ENCODE data around the gene TSC2. TPM values are rescaled to one million over a fixed set of nuclear protein-coding genes. Genes with fewer than 3 reads are reported as not detected.

The TSC2 gene
- total RNA-seq, 2 donors from 2014 or later, result 75.3 to 143 TPM

- peaks cover 13% of the 10 kb centered on the region for H3K36me3 ChIP-seq
- intact Hi-C loops (cut with DNase I), result no loop called here
- no peak for DNase-seq
- H3K9me3 ChIP-seq, result no peaks in the 10 kb centered on the region
- H3K4me3 ChIP-seq, result no peak overlapping the region
- H3K9ac ChIP-seq (ENCODE audit: low read depth in 2 of 2, low read length in 2 of 2), result no peak overlapping the region
- H3K27me3 ChIP-seq, result no peaks in the 10 kb centered on the region
- peaks cover 9% of the 10 kb centered on the region for H3K4me1 ChIP-seq
- TF ChIP-seq, protein P1, sequence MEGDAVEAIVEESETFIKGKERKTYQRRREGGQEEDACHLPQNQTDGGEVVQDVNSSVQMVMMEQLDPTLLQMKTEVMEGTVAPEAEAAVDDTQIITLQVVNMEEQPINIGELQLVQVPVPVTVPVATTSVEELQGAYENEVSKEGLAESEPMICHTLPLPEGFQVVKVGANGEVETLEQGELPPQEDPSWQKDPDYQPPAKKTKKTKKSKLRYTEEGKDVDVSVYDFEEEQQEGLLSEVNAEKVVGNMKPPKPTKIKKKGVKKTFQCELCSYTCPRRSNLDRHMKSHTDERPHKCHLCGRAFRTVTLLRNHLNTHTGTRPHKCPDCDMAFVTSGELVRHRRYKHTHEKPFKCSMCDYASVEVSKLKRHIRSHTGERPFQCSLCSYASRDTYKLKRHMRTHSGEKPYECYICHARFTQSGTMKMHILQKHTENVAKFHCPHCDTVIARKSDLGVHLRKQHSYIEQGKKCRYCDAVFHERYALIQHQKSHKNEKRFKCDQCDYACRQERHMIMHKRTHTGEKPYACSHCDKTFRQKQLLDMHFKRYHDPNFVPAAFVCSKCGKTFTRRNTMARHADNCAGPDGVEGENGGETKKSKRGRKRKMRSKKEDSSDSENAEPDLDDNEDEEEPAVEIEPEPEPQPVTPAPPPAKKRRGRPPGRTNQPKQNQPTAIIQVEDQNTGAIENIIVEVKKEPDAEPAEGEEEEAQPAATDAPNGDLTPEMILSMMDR (IDR thresholded peaks at IDR 0.05), result no peak
- no peak overlapping the region for H3K27ac ChIP-seq
Observed at GRCh38 chr16:2058872-2059271, 11.1 kb downstream of the TSC2 start.

DNA sequence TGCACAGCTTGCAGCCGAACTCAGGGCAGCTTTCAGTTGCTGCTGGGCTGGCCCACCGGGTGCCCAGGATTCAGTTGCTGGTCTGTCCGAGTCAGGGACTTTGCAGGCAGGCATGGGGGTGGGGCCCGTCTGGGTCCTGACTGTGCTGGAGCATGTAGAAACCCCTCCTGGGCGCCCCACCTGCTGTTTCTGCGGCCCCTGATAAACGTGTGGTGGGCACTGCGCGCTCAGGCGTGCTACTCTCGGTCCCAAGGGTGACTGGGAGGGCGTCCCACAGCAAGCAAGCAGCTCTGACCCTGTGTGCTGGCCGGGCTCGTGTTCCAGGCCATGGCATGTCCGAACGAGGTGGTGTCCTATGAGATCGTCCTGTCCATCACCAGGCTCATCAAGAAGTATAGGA lies 12.6 kb downstream of the TSC2 start:
- Histone ChIP-seq H3K36me3 (peaks cover 7% of the 10 kb centered on the region), H3K27ac (no peak overlapping the region)
- intact Hi-C loops (cut with DNase I), result no loop called here

GRCh38 chr16:2061023-2061422 lies 13.2 kb downstream of the TSC2 start:
- Histone ChIP-seq H3K27ac (no peak overlapping the region), H3K4me3 (no peak overlapping the region), H3K9ac (ENCODE audit: low read depth in 2 of 2, low read length in 2 of 2) (no peak overlapping the region), H3K27me3 (no peaks in the 10 kb centered on the region), H3K36me3 (peaks cover 10% of the 10 kb centered on the region), H3K4me1 (no peaks in the 10 kb centered on the region), H3K9me3 (no peaks in the 10 kb centered on the region)
- TF ChIP-seq, protein P1 (IDR thresholded peaks at IDR 0.05), result no peak
- DNase-seq, result no peak
- intact Hi-C loops (cut with DNase I), result no loop called here

More for the DNA sequence above, 12.6 kb downstream of the TSC2 start:
- Histone ChIP-seq H3K27me3 (no peaks in the 10 kb centered on the region), H3K4me1 (peaks cover under 1% of the 10 kb centered on the region), H3K9me3 (no peaks in the 10 kb centered on the region), H3K9ac (ENCODE audit: low read depth in 2 of 2, low read length in 2 of 2) (no peak overlapping the region), H3K4me3 (no peak overlapping the region)
- no peak for DNase-seq
- TF ChIP-seq, protein P1 (IDR thresholded peaks at IDR 0.05), result no peak

GRCh38 chr16:2061526-2061925 lies 13.7 kb downstream of the TSC2 start:
- Histone ChIP-seq H3K4me3 (no peak overlapping the region), H3K9ac (ENCODE audit: low read depth in 2 of 2, low read length in 2 of 2) (no peak overlapping the region)

DNA sequence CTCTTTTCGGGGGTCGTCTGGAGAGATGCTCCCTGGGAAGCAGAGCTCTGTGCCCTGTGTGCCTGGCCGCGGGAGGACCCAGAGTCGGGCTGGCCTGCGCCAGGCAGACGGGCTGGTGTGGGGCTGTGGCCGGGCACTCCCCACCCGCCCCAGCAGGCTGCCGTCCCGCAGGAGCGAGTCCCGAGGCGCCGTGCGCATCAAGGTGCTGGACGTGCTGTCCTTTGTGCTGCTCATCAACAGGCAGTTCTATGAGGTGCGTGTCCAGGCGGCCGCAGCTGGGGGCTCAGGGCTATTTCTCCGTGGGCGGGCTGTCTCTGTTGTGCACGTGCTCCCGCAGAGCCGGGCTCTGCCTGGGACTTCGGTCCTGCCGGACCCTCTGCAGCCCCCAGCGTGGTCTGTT lies 15.0 kb downstream of the TSC2 start:
- H3K9ac ChIP-seq (ENCODE audit: low read depth in 2 of 2, low read length in 2 of 2), result no peak overlapping the region
- H3K4me1 ChIP-seq, result no peaks in the 10 kb centered on the region
- TF ChIP-seq, protein P1 (IDR thresholded peaks at IDR 0.05), result no peak
- H3K27me3 ChIP-seq, result no peaks in the 10 kb centered on the region
- DNase-seq, result no peak
- H3K4me3 ChIP-seq, result no peak overlapping the region
- H3K36me3 ChIP-seq, result peaks cover 12% of the 10 kb centered on the region
- intact Hi-C loops (cut with DNase I), result no loop called here
- no peak overlapping the region for H3K27ac ChIP-seq
- no peaks in the 10 kb centered on the region for H3K9me3 ChIP-seq

More at GRCh38 chr16:2061526-2061925, 13.7 kb downstream of the TSC2 start:
- Histone ChIP-seq H3K4me1 (no peaks in the 10 kb centered on the region), H3K27ac (no peak overlapping the region), H3K27me3 (no peaks in the 10 kb centered on the region), H3K9me3 (no peaks in the 10 kb centered on the region), H3K36me3 (peaks cover 12% of the 10 kb centered on the region)
- TF ChIP-seq, protein P1 (IDR thresholded peaks at IDR 0.05), result no peak
- intact Hi-C loops (cut with DNase I), result no loop called here
- DNase-seq, result no peak

Measured in colonic mucosa (tissue), 4 donors.